ENCODE results near the gene PAX8.

GRCh38 chr2:113178069-113178746 lies 100.5 kb downstream of the PAX8 start:
- TF ChIP-seq, protein P1, sequence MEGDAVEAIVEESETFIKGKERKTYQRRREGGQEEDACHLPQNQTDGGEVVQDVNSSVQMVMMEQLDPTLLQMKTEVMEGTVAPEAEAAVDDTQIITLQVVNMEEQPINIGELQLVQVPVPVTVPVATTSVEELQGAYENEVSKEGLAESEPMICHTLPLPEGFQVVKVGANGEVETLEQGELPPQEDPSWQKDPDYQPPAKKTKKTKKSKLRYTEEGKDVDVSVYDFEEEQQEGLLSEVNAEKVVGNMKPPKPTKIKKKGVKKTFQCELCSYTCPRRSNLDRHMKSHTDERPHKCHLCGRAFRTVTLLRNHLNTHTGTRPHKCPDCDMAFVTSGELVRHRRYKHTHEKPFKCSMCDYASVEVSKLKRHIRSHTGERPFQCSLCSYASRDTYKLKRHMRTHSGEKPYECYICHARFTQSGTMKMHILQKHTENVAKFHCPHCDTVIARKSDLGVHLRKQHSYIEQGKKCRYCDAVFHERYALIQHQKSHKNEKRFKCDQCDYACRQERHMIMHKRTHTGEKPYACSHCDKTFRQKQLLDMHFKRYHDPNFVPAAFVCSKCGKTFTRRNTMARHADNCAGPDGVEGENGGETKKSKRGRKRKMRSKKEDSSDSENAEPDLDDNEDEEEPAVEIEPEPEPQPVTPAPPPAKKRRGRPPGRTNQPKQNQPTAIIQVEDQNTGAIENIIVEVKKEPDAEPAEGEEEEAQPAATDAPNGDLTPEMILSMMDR (conservative IDR thresholded peaks at IDR 0.05; ENCODE audit: low read depth, low read length): no peak
- TF ChIP-seq EZH2 (IDR thresholded peaks at IDR 0.05; ENCODE audit: borderline replicate concordance, low read depth, low read length, poor library complexity, severe bottlenecking): no peak
